Activated naive CD8-positive, alpha-beta T cell treated with anti-CD3 and anti-CD28 coated beads, Interleukin-2, amount 10 ng/mL, durations not matched to agents 7 days and 5 days (primary cell): ENCODE measurements around the gene VEGFD. TPM values are rescaled to one million over a fixed set of nuclear protein-coding genes. Genes with fewer than 3 reads are reported as not detected.
A peak's percentile ranks its signal among the peaks of the same experiment; 100 is the strongest.
"Not testable (repeated sequence)": the region's sequence is repeated elsewhere in the genome, so short reads cannot be mapped to it uniquely, and the experiment has no call there.

Experiments used
- ATAC-seq: fragments of 150-1000 bp; cut with Tn5 transposase; one replicate; pipeline ENCODE4 v1.10.0; 2021; ENCODE audit warnings: low read depth, moderate library complexity
- POLR2A ChIA-PET: fragments of 350-600 bp; sonication (Branson Sonifier 250); formaldehyde crosslinking; loops from one replicate; lab custom pipeline; 2021; ENCODE audit warnings: antibody characterized with exemption; lab: Charles Lee
- DNase-seq: peaks from one replicate; pipeline ENCODE4 v3.0.0; 2021
- H3K27ac Mint-ChIP-seq: one replicate; pipeline ENCODE4 v1.8.0; 2022; ENCODE audit warnings: mild to moderate bottlenecking, mixed read lengths
- H3K27me3 Mint-ChIP-seq: one replicate; pipeline ENCODE4 v1.8.0; 2022; ENCODE audit warnings: mild to moderate bottlenecking, moderate library complexity, mixed read lengths
- H3K36me3 Mint-ChIP-seq: one replicate; pipeline ENCODE4 v1.8.0; 2021; ENCODE audit warnings: mild to moderate bottlenecking, mixed read lengths
- H3K4me1 Mint-ChIP-seq: one replicate; pipeline ENCODE4 v1.8.0; 2021; ENCODE audit warnings: mixed read lengths
- H3K4me3 Mint-ChIP-seq: one replicate; pipeline ENCODE4 v1.8.0; 2022; ENCODE audit warnings: mild to moderate bottlenecking, moderate library complexity, mixed read lengths
- H3K9me3 Mint-ChIP-seq: one replicate; pipeline ENCODE4 v1.8.0; 2021; ENCODE audit warnings: mixed read lengths
- total RNA-seq, 2 experiments: library from RNA; stranded (reverse); gene quantifications; one replicate each; pipeline ENCODE4 v1.2.3, GENCODE V29; 2021

Gene VEGFD
- total RNA-seq, 2 experiments from 2014 or later, result not detected

DNA sequence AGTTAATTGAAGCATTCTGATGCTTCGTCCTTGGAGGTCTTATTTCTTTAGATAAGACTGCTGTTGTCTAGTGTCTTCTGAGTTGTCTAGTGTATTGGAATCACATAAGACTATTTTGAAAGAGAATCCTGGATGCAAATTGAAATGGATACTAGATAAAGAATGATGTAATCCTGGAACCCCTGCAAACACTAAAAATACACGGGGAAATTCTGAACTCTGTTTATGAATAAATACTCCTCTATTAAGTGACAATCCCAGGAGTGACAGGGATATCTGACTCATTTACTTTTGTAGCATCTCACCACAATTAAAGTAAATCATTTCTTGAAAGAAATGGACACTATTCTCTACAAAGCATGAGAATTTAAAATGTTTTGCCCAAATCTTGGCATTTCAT, 69.7 kb downstream of the VEGFD start:
- POLR2A ChIA-PET, result no interaction called here
- H3K4me3 Mint-ChIP-seq, result no peak overlapping the region
- H3K27ac Mint-ChIP-seq, result no peak overlapping the region
- H3K4me1 Mint-ChIP-seq, result no peaks in the 10 kb centered on the region
- no peaks in the 10 kb centered on the region for H3K9me3 Mint-ChIP-seq
- ATAC-seq, result no peak
- no peak for DNase-seq
- H3K36me3 Mint-ChIP-seq, result peaks cover 2% of the 10 kb centered on the region
- H3K27me3 Mint-ChIP-seq, result no peaks in the 10 kb centered on the region

DNA sequence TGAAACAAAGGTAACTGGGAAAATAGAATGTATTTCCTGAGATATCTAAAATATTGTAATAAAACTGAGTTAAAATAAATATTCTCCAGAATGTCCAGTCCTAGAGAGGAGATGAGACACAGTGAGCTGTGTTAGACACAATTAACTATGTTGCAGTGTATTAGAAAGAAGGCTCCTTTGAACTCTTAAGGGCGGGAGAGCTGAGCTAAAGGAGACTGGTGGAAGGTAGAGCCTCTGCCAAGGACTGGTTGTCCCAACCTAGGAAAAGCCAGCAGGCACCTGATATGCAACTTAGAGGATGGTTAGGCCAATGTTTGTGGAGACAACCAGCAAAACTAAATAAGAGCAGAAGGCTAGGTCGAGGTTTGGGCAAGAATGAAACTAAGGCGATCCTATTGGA, 73.1 kb downstream of the VEGFD start:
- H3K9me3 Mint-ChIP-seq, result no peaks in the 10 kb centered on the region
- DNase-seq (no peak), ATAC-seq (no peak)
- H3K4me3 Mint-ChIP-seq, result no peak overlapping the region
- no peaks in the 10 kb centered on the region for H3K4me1 Mint-ChIP-seq
- H3K36me3 Mint-ChIP-seq, result no peaks in the 10 kb centered on the region
- POLR2A ChIA-PET, result no interaction called here
- H3K27ac Mint-ChIP-seq, result no peak overlapping the region
- no peaks in the 10 kb centered on the region for H3K27me3 Mint-ChIP-seq

DNA sequence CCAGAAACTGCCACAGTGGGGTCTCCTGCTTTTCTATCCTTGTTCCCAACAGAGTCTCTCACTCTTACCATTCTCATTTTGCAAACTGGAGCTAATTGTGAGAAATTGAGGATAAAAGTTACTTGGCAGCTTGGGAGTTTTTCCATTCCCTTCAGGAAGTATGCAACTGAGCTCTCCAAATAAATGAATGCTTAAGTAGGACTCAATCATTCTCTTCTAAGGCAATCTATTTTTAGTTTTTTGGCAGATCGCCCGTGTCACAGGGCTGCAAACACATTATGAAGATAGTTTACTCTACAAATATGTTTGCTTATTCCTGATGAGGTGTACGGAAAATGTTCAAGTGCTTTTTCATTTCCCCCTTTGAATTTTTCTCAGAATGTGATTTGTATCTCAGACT, 74.1 kb downstream of the VEGFD start:
- no peak for ATAC-seq
- no peaks in the 10 kb centered on the region for H3K9me3 Mint-ChIP-seq
- no peaks in the 10 kb centered on the region for H3K4me1 Mint-ChIP-seq
- no peaks in the 10 kb centered on the region for H3K36me3 Mint-ChIP-seq
- H3K27me3 Mint-ChIP-seq, result no peaks in the 10 kb centered on the region
- H3K4me3 Mint-ChIP-seq, result no peak overlapping the region
- POLR2A ChIA-PET, result no interaction called here
- DNase-seq, result no peak
- no peak overlapping the region for H3K27ac Mint-ChIP-seq

DNA sequence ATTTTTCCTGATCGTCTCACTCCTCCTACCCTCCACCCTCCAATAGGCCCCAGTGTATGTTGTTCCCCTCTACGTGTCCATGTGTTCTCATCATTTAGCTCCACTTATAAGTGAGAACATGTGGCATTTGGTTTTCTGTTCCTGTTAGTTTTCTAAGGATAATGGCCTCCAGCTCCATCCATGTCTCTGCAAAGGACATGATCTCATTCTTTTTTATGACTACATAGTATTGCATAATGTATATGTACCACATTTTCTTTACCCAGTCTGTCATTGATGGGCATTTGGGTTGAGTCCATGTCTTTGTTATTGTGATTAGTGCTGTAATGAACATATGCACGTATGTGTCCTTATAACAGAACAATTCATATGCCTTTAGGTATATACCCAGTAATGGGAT, 78.3 kb downstream of the VEGFD start:
- POLR2A ChIA-PET, H3K36me3 Mint-ChIP-seq, DNase-seq: not testable (repeated sequence)

DNA sequence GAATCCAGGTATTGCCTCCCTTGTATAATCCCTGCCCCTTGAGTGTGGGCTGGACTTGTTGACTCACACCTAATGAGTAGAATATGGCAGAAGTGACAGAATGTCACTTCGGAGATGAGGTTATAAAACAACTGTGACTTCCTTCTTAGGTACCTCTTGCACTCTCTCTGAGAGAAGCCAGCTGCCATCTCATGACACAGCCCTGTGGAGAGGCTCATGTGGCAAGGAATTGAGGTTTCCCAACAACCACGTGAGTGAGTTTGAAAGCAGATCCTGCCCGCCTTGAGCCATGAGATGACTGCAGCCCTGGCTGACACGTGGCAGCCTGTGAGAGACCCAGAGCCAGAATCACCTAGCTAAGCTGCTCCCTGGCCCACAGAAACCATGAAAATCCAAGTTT, 82.3 kb downstream of the VEGFD start:
- POLR2A ChIA-PET, result no interaction called here
- Mint-ChIP-seq H3K27ac (no peak overlapping the region), H3K4me3 (no peak overlapping the region), H3K36me3 (no peaks in the 10 kb centered on the region), H3K9me3 (no peaks in the 10 kb centered on the region), H3K4me1 (peaks cover 7% of the 10 kb centered on the region), H3K27me3 (no peaks in the 10 kb centered on the region)
- ATAC-seq (peak; percentile 89), DNase-seq (peak; percentile 20)

More for the DNA sequence above, 78.3 kb downstream of the VEGFD start:
- H3K27me3 Mint-ChIP-seq, H3K4me1 Mint-ChIP-seq, H3K9me3 Mint-ChIP-seq, ATAC-seq, H3K27ac Mint-ChIP-seq, H3K4me3 Mint-ChIP-seq: not testable (repeated sequence)

- ATAC-seq (no peak), DNase-seq (no peak)
- H3K36me3 Mint-ChIP-seq, result no peaks in the 10 kb centered on the region
- no peak overlapping the region for H3K4me3 Mint-ChIP-seq
- peaks cover 7% of the 10 kb centered on the region for H3K4me1 Mint-ChIP-seq
- POLR2A ChIA-PET, result no interaction called here
- no peaks in the 10 kb centered on the region for H3K9me3 Mint-ChIP-seq
- H3K27me3 Mint-ChIP-seq, result no peaks in the 10 kb centered on the region
- no peak overlapping the region for H3K27ac Mint-ChIP-seq
Measured at GRCh38 chrX:15299941-15300851, 84.0 kb downstream of the VEGFD start.

GRCh38 chrX:15298780-15299179, 85.4 kb downstream of the VEGFD start:
- peaks cover 7% of the 10 kb centered on the region for H3K4me1 Mint-ChIP-seq
- DNase-seq, result no peak
- H3K9me3 Mint-ChIP-seq, result no peaks in the 10 kb centered on the region
- POLR2A ChIA-PET, result no interaction called here
- no peaks in the 10 kb centered on the region for H3K27me3 Mint-ChIP-seq
- no peak overlapping the region for H3K4me3 Mint-ChIP-seq
- H3K36me3 Mint-ChIP-seq, result no peaks in the 10 kb centered on the region
- H3K27ac Mint-ChIP-seq, result no peak overlapping the region
- ATAC-seq, result no peak

DNA sequence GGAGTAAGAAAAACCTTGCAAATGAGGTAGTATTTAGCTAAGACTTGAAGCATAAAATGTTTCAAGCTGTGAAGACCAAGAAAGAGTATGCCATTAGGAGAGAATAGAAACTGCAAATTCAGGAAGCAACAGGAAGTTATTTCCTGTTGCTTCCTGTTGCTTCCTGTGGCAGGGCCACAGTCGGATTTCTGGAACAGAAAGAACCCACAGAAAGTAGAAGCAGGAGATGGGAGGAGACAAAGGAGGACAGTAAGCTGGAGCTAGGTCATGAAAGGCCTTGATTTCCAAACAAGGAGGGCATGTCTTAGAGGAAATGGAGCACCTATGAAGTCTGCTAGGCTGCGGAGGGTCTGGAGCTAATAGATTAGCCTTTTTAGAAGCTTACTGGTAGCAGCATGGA, 86.0 kb downstream of the VEGFD start:
- no peaks in the 10 kb centered on the region for H3K27me3 Mint-ChIP-seq
- ATAC-seq (no peak), DNase-seq (no peak)
- no peak overlapping the region for H3K4me3 Mint-ChIP-seq
- POLR2A ChIA-PET, result no interaction called here
- no peaks in the 10 kb centered on the region for H3K36me3 Mint-ChIP-seq
- peaks cover 7% of the 10 kb centered on the region for H3K4me1 Mint-ChIP-seq
- no peaks in the 10 kb centered on the region for H3K9me3 Mint-ChIP-seq
- H3K27ac Mint-ChIP-seq, result no peak overlapping the region

Other genes starting within 250 kb of the VEGFD start
- under 1 TPM; 0.71 to 0.83 TPM for gene ASB9, start 114.3 kb downstream of the VEGFD start, total RNA-seq
- not detected for gene ASB11, start 68.8 kb downstream of the VEGFD start, total RNA-seq
- gene PIGA, start 48.9 kb downstream of the VEGFD start, total RNA-seq, result 10 to 100 TPM; 21.6 to 22.2 TPM
- gene PIR, start 108.9 kb upstream of the VEGFD start, total RNA-seq, result 1 to 10 TPM; 1.4 to 2.4 TPM
- not detected for gene BMX, start 116.4 kb upstream of the VEGFD start, total RNA-seq
- not detected for gene ACE2, start 216.5 kb upstream of the VEGFD start, total RNA-seq